SK-N-SH (cell line): ENCODE measurements around the gene TMEM114.

Experiments used
- CTCF ChIP-seq: fragments of 200-600 bp; sonication (generic); IDR thresholded peaks from 2 replicates; pipeline ENCODE4 v1.6.1; 2017; ENCODE audit warnings: antibody characterized with exemption, mild to moderate bottlenecking, moderate library complexity
- FOSL2 ChIP-seq: IDR thresholded peaks from 2 replicates; pipeline ENCODE4 v1.4.0; 2012; ENCODE audit warnings: low read depth, mild to moderate bottlenecking, moderate library complexity, borderline replicate concordance
- FOXJ3 ChIP-seq: sonication (generic); formaldehyde crosslinking; IDR thresholded peaks from 2 replicates; pipeline ENCODE4 v1.5.1; 2020; ENCODE audit warnings: mild to moderate bottlenecking, missing genetic modification reagents
- FOXM1 ChIP-seq: IDR thresholded peaks from 2 replicates; pipeline ENCODE4 v1.4.0; 2012; ENCODE audit warnings: low read depth, mild to moderate bottlenecking
- MAX ChIP-seq: IDR thresholded peaks from 2 replicates; pipeline ENCODE4 v1.4.0; 2012; ENCODE audit warnings: low read depth
- ZBTB33 ChIP-seq: IDR thresholded peaks from 2 replicates; pipeline ENCODE4 v1.4.0; 2012; ENCODE audit warnings: low read depth, borderline replicate concordance

- TF ChIP-seq FOXM1, result no peak
- no peak for TF ChIP-seq MAX
- TF ChIP-seq ZBTB33, result no peak
- no peak for TF ChIP-seq CTCF
- TF ChIP-seq FOXJ3 (CRISPR knock-in tag), result no peak
- no peak for TF ChIP-seq FOSL2
Measured at GRCh38 chr16:8607214-8607613, 16.9 kb upstream of the TMEM114 start.
